Neural crest cell (in vitro differentiated cells): ENCODE measurements around the gene MRPL19. TPM values are rescaled to one million over a fixed set of nuclear protein-coding genes. Genes with fewer than 3 reads are reported as not detected.
A peak's percentile ranks its signal among the peaks of the same experiment; 100 is the strongest.
"Not testable (repeated sequence)": the region's sequence is repeated elsewhere in the genome, so short reads cannot be mapped to it uniquely, and the experiment has no call there.

Source experiments
- DNase-seq: peaks from one replicate; pipeline ENCODE4 v3.0.0; 2021; ENCODE audit warnings: low read depth, mixed read lengths, low spot score
- H3K27ac Mint-ChIP-seq: one replicate; pipeline ENCODE4 v1.8.0; 2021; ENCODE audit warnings: mild to moderate bottlenecking, mixed read lengths; ENCODE audit not compliant: unreplicated experiment
- H3K27me3 Mint-ChIP-seq: 2 replicates; pipeline ENCODE4 v1.8.0; 2021; ENCODE audit warnings: low read depth, mild to moderate bottlenecking, mixed read lengths
- H3K36me3 Mint-ChIP-seq: 2 replicates; pipeline ENCODE4 v1.8.0; 2021; ENCODE audit warnings: low read depth, mild to moderate bottlenecking, mixed read lengths
- H3K4me1 Mint-ChIP-seq: 2 replicates; pipeline ENCODE4 v1.8.0; 2021; ENCODE audit warnings: mixed read lengths
- H3K4me3 Mint-ChIP-seq: one replicate; pipeline ENCODE4 v1.8.0; 2021; ENCODE audit warnings: mild to moderate bottlenecking, mixed read lengths
- H3K9me3 Mint-ChIP-seq: 2 replicates; pipeline ENCODE4 v1.8.0; 2021; ENCODE audit warnings: mixed read lengths
- CTCF ChIP-seq: fragments of 200-600 bp; sonication (generic); conservative IDR thresholded peaks from 2 replicates; pipeline ENCODE4 v1.5.0; 2021; ENCODE audit warnings: antibody characterized with exemption, mild to moderate bottlenecking
- total RNA-seq: library from RNA; stranded (reverse); gene quantifications from 2 replicates; pipeline ENCODE4 v1.2.1, GENCODE V29; 2021

The MRPL19 gene
- total RNA-seq, 1 donor from 2014 or later, result 64.5 TPM

GRCh38 chr2:75710577-75711253 lies 64.1 kb downstream of the MRPL19 start, which contains the start of gene GCFC2:
Gene GCFC2, minus strand, starts transcription at chr2:75710915. Its CDS starts 60 bp downstream, at chr2:75710855.
- peak within 1 kb of the TSS; percentile 93 for H3K4me3 Mint-ChIP-seq
- TF ChIP-seq CTCF, result peak; percentile 59
- H3K27ac Mint-ChIP-seq, result peak within 1 kb of the TSS; percentile 86
- DNase-seq, result peak; percentile 72
- no peaks in the 10 kb centered on the region for H3K27me3 Mint-ChIP-seq
- peaks cover 25% of the 10 kb centered on the region for H3K4me1 Mint-ChIP-seq
- H3K9me3 Mint-ChIP-seq, result peaks cover 5% of the 10 kb centered on the region
- peaks cover 15% of the 10 kb centered on the region for H3K36me3 Mint-ChIP-seq

GRCh38 chr2:75711590-75711989 lies 65.0 kb downstream of the MRPL19 start:
- not testable (repeated sequence) for H3K27ac Mint-ChIP-seq, DNase-seq, H3K9me3 Mint-ChIP-seq, H3K27me3 Mint-ChIP-seq
- H3K4me3 Mint-ChIP-seq, result peak overlapping the region; percentile 93
- peaks cover 11% of the 10 kb centered on the region for H3K36me3 Mint-ChIP-seq
- H3K4me1 Mint-ChIP-seq, result peaks cover 25% of the 10 kb centered on the region

- no peaks in the 10 kb centered on the region for H3K4me1 Mint-ChIP-seq
- DNase-seq, result no peak
These were observed 69.8 kb downstream of the MRPL19 start for GRCh38 chr2:75716406-75716805.

GRCh38 chr2:75719616-75720015 lies 73.0 kb downstream of the MRPL19 start:
- peaks cover 7% of the 10 kb centered on the region for H3K9me3 Mint-ChIP-seq
- no peak overlapping the region for H3K4me3 Mint-ChIP-seq

More at GRCh38 chr2:75716406-75716805, 69.8 kb downstream of the MRPL19 start:
- TF ChIP-seq CTCF, result no peak
- H3K27ac Mint-ChIP-seq, result no peak overlapping the region
- peaks cover 12% of the 10 kb centered on the region for H3K9me3 Mint-ChIP-seq
- no peak overlapping the region for H3K4me3 Mint-ChIP-seq
- no peaks in the 10 kb centered on the region for H3K27me3 Mint-ChIP-seq
- H3K36me3 Mint-ChIP-seq, result peaks cover 22% of the 10 kb centered on the region

GRCh38 chr2:75720525-75720924 lies 73.9 kb downstream of the MRPL19 start:
- H3K36me3 Mint-ChIP-seq, result peaks cover 15% of the 10 kb centered on the region
- H3K27ac Mint-ChIP-seq, result no peak overlapping the region
- H3K27me3 Mint-ChIP-seq, result no peaks in the 10 kb centered on the region
- DNase-seq, result no peak
- peaks cover 7% of the 10 kb centered on the region for H3K9me3 Mint-ChIP-seq
- no peak overlapping the region for H3K4me3 Mint-ChIP-seq
- no peaks in the 10 kb centered on the region for H3K4me1 Mint-ChIP-seq
- no peak for TF ChIP-seq CTCF

More at GRCh38 chr2:75719616-75720015, 73.0 kb downstream of the MRPL19 start:
- TF ChIP-seq CTCF, result no peak
- no peak for DNase-seq
- H3K27me3 Mint-ChIP-seq, result no peaks in the 10 kb centered on the region
- no peaks in the 10 kb centered on the region for H3K4me1 Mint-ChIP-seq
- no peak overlapping the region for H3K27ac Mint-ChIP-seq
- peaks cover 15% of the 10 kb centered on the region for H3K36me3 Mint-ChIP-seq

- H3K4me3 Mint-ChIP-seq, result no peak overlapping the region
- H3K4me1 Mint-ChIP-seq, result no peaks in the 10 kb centered on the region
- H3K9me3 Mint-ChIP-seq, result peaks cover 4% of the 10 kb centered on the region
- no peaks in the 10 kb centered on the region for H3K27me3 Mint-ChIP-seq
- H3K36me3 Mint-ChIP-seq, result peaks cover 12% of the 10 kb centered on the region
- no peak overlapping the region for H3K27ac Mint-ChIP-seq
- DNase-seq, result no peak
- TF ChIP-seq CTCF, result no peak
These were observed 76.1 kb downstream of the MRPL19 start for GRCh38 chr2:75722687-75723086.
